MM.1S (cell line): ENCODE measurements around the gene SSBP2.

Experiments used
- DNase-seq: peaks from one replicate; pipeline ENCODE4 v3.0.0-alpha.2; 2015
- H2AFZ ChIP-seq: fragments of 300-600 bp; sonication (generic); 2 replicates; pipeline ENCODE4 v1.6.0; 2016; ENCODE audit warnings: antibody characterized with exemption, low read length
- H3F3A ChIP-seq: fragments of 300-600 bp; sonication (generic); 2 replicates; pipeline ENCODE4 v1.6.1; 2016; ENCODE audit warnings: mild to moderate bottlenecking, antibody characterized with exemption, low read length, moderate library complexity, mixed read lengths; ENCODE audit not compliant: insufficient read depth
- H3K27ac ChIP-seq: fragments of 300-600 bp; sonication (generic); 2 replicates; pipeline ENCODE4 v1.5.1; 2016; ENCODE audit warnings: mild to moderate bottlenecking, low read length
- H3K27me3 ChIP-seq: fragments of 300-600 bp; sonication (generic); replicated peaks from 2 replicates; pipeline ENCODE4 v1.6.0; 2016; ENCODE audit warnings: low read length; ENCODE audit not compliant: insufficient read depth
- H3K36me3 ChIP-seq: fragments of 300-600 bp; sonication (generic); replicated peaks from 2 replicates; pipeline ENCODE4 v1.6.1; 2016; ENCODE audit warnings: mild to moderate bottlenecking, low read length, mixed read lengths; ENCODE audit not compliant: insufficient read depth
- H3K4me1 ChIP-seq: fragments of 300-600 bp; sonication (generic); 2 replicates; pipeline ENCODE4 v1.6.1; 2016; ENCODE audit warnings: low read length, mixed read lengths
- H3K4me2 ChIP-seq: fragments of 300-600 bp; sonication (generic); 2 replicates; pipeline ENCODE4 v1.6.0; 2016; ENCODE audit warnings: low read depth, low read length
- H3K4me3 ChIP-seq: fragments of 300-600 bp; sonication (generic); 2 replicates; pipeline ENCODE4 v1.5.1; 2016; ENCODE audit warnings: low read length, mixed read lengths
- H3K79me2 ChIP-seq: fragments of 300-600 bp; sonication (generic); 2 replicates; pipeline ENCODE4 v1.6.1; 2016; ENCODE audit warnings: mixed run types, low read length, mixed read lengths
- H3K9ac ChIP-seq: fragments of 300-600 bp; sonication (generic); 2 replicates; pipeline ENCODE4 v1.6.1; 2016; ENCODE audit warnings: low read length, mixed read lengths
- H3K9me2 ChIP-seq: fragments of 300-600 bp; sonication (generic); replicated peaks from 2 replicates; pipeline ENCODE4 v1.6.1; 2016; ENCODE audit warnings: mild to moderate bottlenecking, low read length, mixed read lengths; ENCODE audit not compliant: insufficient read depth
- H3K9me3 ChIP-seq: fragments of 300-600 bp; sonication (generic); replicated peaks from 2 replicates; pipeline ENCODE4 v1.6.1; 2016; ENCODE audit warnings: mild to moderate bottlenecking, low read length, mixed read lengths; ENCODE audit not compliant: insufficient read depth
- H4K20me1 ChIP-seq: fragments of 300-600 bp; sonication (generic); 2 replicates; pipeline ENCODE4 v1.6.1; 2016; ENCODE audit warnings: mild to moderate bottlenecking, low read length, moderate library complexity, mixed read lengths; ENCODE audit not compliant: insufficient read depth
- EZH2 ChIP-seq: fragments of 300-600 bp; sonication (generic); optimal IDR thresholded peaks from 2 replicates; pipeline ENCODE3; 2017; ENCODE audit warnings: low read depth, mild to moderate bottlenecking, antibody characterized with exemption, low read length, mixed read lengths
- EZH2phosphoT487 ChIP-seq: fragments of 300-600 bp; sonication (generic); IDR thresholded peaks from 2 replicates; pipeline ENCODE4 v1.6.1; 2018; ENCODE audit warnings: antibody characterized with exemption, low read length
- TF ChIP-seq, protein P1 (sequence below): fragments of 300-600 bp; sonication (generic); IDR thresholded peaks from 2 replicates; pipeline ENCODE4 v1.5.1; 2016; ENCODE audit warnings: antibody characterized with exemption, low read length, mixed read lengths

Gene SSBP2

DNA sequence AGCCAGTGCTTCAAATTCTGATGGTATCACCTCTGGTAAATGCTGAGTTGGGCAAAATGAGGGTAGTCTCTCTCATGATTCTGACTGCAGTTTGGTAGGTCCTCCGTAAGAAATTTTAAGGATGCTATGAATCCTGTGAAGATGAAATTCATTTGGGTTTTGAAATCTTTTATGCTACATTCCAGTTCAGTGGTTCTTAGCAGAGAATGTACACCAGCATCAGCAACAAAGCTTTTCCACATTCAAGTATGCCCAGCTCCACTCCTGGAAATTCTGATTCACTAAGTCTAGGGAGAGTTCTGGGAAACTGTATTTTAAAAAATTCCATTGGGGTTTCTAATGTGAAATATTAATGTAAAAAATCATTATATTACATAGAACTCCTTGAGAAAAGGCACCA, 323.3 kb downstream of the SSBP2 start:
- H3K9me2 ChIP-seq = no peaks in the 10 kb centered on the region
- no peaks in the 10 kb centered on the region for H3K9me3 ChIP-seq
- H4K20me1 ChIP-seq = no peaks in the 10 kb centered on the region
- no peak overlapping the region for H3K4me3 ChIP-seq
- TF ChIP-seq, protein P1, sequence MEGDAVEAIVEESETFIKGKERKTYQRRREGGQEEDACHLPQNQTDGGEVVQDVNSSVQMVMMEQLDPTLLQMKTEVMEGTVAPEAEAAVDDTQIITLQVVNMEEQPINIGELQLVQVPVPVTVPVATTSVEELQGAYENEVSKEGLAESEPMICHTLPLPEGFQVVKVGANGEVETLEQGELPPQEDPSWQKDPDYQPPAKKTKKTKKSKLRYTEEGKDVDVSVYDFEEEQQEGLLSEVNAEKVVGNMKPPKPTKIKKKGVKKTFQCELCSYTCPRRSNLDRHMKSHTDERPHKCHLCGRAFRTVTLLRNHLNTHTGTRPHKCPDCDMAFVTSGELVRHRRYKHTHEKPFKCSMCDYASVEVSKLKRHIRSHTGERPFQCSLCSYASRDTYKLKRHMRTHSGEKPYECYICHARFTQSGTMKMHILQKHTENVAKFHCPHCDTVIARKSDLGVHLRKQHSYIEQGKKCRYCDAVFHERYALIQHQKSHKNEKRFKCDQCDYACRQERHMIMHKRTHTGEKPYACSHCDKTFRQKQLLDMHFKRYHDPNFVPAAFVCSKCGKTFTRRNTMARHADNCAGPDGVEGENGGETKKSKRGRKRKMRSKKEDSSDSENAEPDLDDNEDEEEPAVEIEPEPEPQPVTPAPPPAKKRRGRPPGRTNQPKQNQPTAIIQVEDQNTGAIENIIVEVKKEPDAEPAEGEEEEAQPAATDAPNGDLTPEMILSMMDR = no peak
- TF ChIP-seq EZH2phosphoT487 (no peak), EZH2 (no peak)
- no peaks in the 10 kb centered on the region for H3K36me3 ChIP-seq
- H3F3A ChIP-seq = 0 out of 2 replicates have a peak, but pooled peaks cover 9% of the 10 kb centered on the region
- no peak overlapping the region for H2AFZ ChIP-seq
- DNase-seq = no peak
- no peaks in the 10 kb centered on the region for H3K4me1 ChIP-seq
- no peak overlapping the region for H3K4me2 ChIP-seq
- H3K9ac ChIP-seq = no peak overlapping the region
- H3K27me3 ChIP-seq = no peaks in the 10 kb centered on the region
- no peaks in the 10 kb centered on the region for H3K79me2 ChIP-seq
- no peak overlapping the region for H3K27ac ChIP-seq

DNA sequence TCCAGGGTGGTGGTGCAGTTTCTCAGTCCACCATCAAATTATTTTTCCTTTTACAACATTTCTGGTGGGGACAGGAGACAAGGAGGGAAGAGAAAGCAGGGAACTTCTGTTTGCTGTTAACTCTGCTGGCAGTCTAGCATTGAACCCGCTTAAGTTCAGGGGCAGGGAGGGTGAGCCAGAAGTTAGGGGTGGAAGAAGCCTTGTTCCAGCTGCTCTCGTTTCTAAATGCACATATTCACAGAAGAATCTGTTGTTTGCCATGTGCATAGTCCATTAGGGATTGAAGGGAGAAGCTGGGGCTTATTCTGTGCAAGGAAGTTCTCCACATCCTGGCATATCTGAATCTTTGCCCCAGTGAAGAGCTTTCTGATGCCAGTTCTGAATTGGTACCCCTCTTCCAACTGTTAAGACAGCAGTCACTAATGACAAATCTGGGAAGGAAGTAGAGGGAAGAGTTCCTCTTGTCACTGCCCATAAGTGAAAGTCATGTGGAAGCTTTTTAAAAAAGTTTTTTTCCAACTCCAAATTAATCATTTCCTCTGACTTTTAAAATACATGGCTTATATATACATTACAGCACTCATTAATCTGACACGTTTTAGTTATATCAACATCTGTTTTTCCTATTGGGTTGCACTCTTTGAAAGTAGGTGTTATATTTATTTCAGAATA, 324.4 kb downstream of the SSBP2 start:
- no peaks in the 10 kb centered on the region for H3K79me2 ChIP-seq
- no peaks in the 10 kb centered on the region for H3K27me3 ChIP-seq
- no peaks in the 10 kb centered on the region for H3K36me3 ChIP-seq
- DNase-seq = no peak
- no peak overlapping the region for H2AFZ ChIP-seq
- H3K9ac ChIP-seq = no peak overlapping the region
- no peaks in the 10 kb centered on the region for H4K20me1 ChIP-seq
- H3K27ac ChIP-seq = no peak overlapping the region
- H3K4me1 ChIP-seq = no peaks in the 10 kb centered on the region
- no peak overlapping the region for H3K4me3 ChIP-seq
- H3F3A ChIP-seq = 0 out of 2 replicates have a peak, but pooled peaks cover 9% of the 10 kb centered on the region
- no peak overlapping the region for H3K4me2 ChIP-seq
- TF ChIP-seq, protein P1 = no peak
- TF ChIP-seq EZH2phosphoT487 (no peak), EZH2 (no peak)
- H3K9me2 ChIP-seq = no peaks in the 10 kb centered on the region
- no peaks in the 10 kb centered on the region for H3K9me3 ChIP-seq

DNA sequence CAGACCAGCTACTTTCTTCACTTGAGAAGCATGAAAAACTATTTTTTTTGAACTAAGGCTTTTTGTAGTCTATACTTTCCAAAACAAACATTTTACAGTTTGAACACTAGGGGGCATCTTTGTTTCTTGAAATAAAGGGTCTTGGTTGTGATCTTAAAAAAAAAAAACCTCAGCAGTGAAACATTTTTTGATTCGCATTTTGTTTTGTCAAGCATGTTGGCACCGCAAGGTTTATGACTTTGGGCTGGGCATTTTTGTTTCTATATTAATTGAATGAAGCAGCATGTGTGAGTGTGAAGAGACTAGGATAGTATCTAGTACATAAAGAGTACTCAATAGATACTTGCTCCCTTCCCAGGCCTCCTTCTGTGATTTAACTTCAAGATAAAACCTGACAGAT, 325.3 kb downstream of the SSBP2 start:
- Histone ChIP-seq H2AFZ (no peak overlapping the region), H3F3A (0 out of 2 replicates have a peak, but pooled peaks cover 9% of the 10 kb centered on the region), H4K20me1 (no peaks in the 10 kb centered on the region), H3K9me2 (no peaks in the 10 kb centered on the region), H3K27ac (no peak overlapping the region), H3K4me3 (no peak overlapping the region), H3K4me1 (no peaks in the 10 kb centered on the region), H3K27me3 (no peaks in the 10 kb centered on the region), H3K9me3 (no peaks in the 10 kb centered on the region), H3K4me2 (no peak overlapping the region), H3K36me3 (no peaks in the 10 kb centered on the region), H3K79me2 (no peaks in the 10 kb centered on the region), H3K9ac (no peak overlapping the region)
- TF ChIP-seq EZH2phosphoT487 (no peak), EZH2 (no peak)
- TF ChIP-seq, protein P1 = peak; percentile 56
- peak; percentile 49 for DNase-seq
